ENCODE data around the gene TSPAN14. TPM values are rescaled to one million over a fixed set of nuclear protein-coding genes. Genes with fewer than 3 reads are reported as not detected.

TSPAN14 gene
- total and polyA plus RNA-seq, 10 of the 15 experiments (the other 5 are each of a cell fraction or from before 2014, with no cell fraction given): 2.5 to 31.7 (median 17.9) TPM

DNA sequence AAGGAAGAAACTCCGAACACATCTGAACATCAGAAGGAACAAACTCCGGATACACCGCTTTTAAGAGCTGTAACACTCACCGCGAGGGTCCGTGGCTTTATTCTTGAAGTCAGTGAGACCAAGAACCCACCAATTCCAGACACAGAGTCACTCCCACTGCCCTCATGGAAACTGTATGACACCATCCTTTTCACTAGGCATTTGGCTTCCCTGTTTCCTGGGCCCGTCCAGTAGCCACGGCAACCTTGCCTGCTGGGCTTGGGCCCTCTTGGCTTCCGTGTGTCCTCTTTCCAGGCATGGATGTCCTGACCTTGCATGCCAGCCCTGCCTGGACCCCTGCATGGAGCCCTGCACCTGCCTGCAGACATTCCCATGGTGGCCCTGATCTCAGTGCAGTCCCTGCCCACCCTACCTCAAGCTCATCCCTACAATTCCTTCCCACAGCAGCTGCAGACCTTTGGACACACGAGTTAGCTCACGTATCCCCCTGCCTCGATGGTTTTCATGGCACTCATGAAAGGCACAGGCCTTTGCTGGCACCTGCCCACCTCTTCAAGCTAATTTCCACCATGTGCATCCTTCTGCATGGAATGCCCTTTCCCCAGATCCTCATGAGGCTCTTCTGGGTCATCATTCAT, 90.3 kb downstream of the TSPAN14 start (continued):
- TF ChIP-seq ZZZ3 (IDR thresholded peaks at IDR 0.05; ENCODE audit: control insufficient read depth, insufficient read length, low read depth): no peak
- no peak for TF ChIP-seq CHD1 (IDR thresholded peaks at IDR 0.05; ENCODE audit: low read depth, low read length)

DNA sequence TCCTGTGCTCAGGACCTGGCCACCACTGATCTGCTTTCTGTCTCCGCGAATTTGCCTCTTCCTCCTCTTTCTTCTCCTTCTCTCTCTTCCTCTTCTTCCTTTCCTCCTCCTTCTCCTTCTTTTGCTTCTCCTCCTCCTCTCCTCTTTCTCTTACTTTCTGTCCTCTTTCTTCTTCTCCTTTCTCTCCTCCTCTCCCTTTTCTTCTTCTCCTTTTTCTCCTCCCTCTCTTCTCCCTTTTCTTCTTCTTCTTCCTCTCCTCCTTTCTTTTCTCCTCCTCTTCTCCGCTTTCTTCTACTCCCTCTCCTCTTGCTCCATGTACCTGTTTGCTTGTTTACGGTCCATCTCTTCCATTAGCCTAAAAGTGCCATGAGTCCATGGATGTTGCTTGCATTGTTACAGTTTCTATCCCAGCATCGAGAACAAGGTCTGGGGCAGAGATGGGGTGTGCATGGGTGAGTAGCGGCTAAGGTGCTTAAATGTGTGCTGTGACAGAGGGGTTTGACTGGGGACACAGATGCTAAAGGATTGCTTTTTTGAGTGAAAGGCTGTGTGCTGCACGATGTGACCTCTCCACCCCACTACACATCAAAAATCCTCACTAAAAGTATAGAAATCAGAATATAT, 91.3 kb downstream of the TSPAN14 start:
- Histone ChIP-seq H3K36me3 (ENCODE audit: control insufficient read depth in 2 of 2, insufficient read depth in 2 of 2, low read length in 1 of 2) (no peaks in the 10 kb centered on the region), H3K9me3 (replicated peaks; ENCODE audit: control insufficient read depth, insufficient read depth, low read length) (no peaks in the 10 kb centered on the region; the same call in 2 of the 3 replicates), H3K27ac (ENCODE audit: control insufficient read depth, insufficient read depth) (no peak overlapping the region), H3K9ac (ENCODE audit: control insufficient read depth, insufficient read depth, low read length) (no peak overlapping the region), H2AFZ (ENCODE audit: control insufficient read depth, low read depth, low read length) (no peak overlapping the region), H3K79me2 (ENCODE audit: control insufficient read depth, insufficient read depth, low read length) (no peaks in the 10 kb centered on the region), H3K4me1 (ENCODE audit: control insufficient read depth, insufficient read depth, low read length) (peaks cover 18% of the 10 kb centered on the region), H3K4me3 (no peak overlapping the region), H3K27me3 (replicated peaks in 1 of 2; ENCODE audit: control insufficient read depth in 2 of 2, insufficient read depth in 2 of 2, low read length in 1 of 2) (no peaks in the 10 kb centered on the region), H3K4me2 (ENCODE audit: control insufficient read depth, insufficient read depth) (no peak overlapping the region), H4K20me1 (ENCODE audit: control insufficient read depth, insufficient read depth) (no peaks in the 10 kb centered on the region)
- DNase-seq (ENCODE audit: low read depth, low spot score): no peak
- POLR2A ChIA-PET: no interaction called here
- SMC1A ChIA-PET (ENCODE audit: uncharacterized antibody, unreplicated experiment): no interaction called here
- ATAC-seq: no peak
- in situ Hi-C loops (cut with MboI): no loop called here
- no peak for FAIRE-seq
- RAD21 ChIA-PET (ENCODE audit: unreplicated experiment): no interaction called here
- intact Hi-C loops (cut with micrococcal nuclease; ENCODE audit: unreplicated experiment): no loop called here
- no TSS peak for BruUV-seq (replicated peaks)
- CTCF ChIA-PET: no interaction called here
- 72% methylated on average over 7 of the region's 7 CpGs for WGBS (ENCODE audit: insufficient coverage, insufficient replicate concordance, low lambda C conversion rate, missing lambda C conversion rate)
- TF ChIP-seq BMI1 (IDR thresholded peaks at IDR 0.05; ENCODE audit: borderline replicate concordance) (no peak), NRF1 (conservative IDR thresholded peaks at IDR 0.05; ENCODE audit: low read depth, low read length) (no peak), NKRF (conservative IDR thresholded peaks at IDR 0.05) (no peak), STAT3 (IDR thresholded peaks at IDR 0.05; ENCODE audit: low read depth, low read length) (no peak), CBX3 (IDR thresholded peaks at IDR 0.05; ENCODE audit: borderline replicate concordance, low read depth) (no peak), IKZF1 (conservative IDR thresholded peaks at IDR 0.05) (no peak), ESRRA (IDR thresholded peaks at IDR 0.05; ENCODE audit: low read length) (no peak), CREB1 (IDR thresholded peaks at IDR 0.05; ENCODE audit: low read depth) (no peak), ZNF217 (IDR thresholded peaks at IDR 0.05) (no peak), NR2F1 (conservative IDR thresholded peaks at IDR 0.05) (no peak), NFYB (IDR thresholded peaks at IDR 0.05; ENCODE audit: insufficient read depth, low read depth, low read length) (no peak), FOS (IDR thresholded peaks at IDR 0.05; ENCODE audit: borderline replicate concordance, extremely low read depth, insufficient read length) (no peak)
- TF ChIP-seq, protein P1, sequence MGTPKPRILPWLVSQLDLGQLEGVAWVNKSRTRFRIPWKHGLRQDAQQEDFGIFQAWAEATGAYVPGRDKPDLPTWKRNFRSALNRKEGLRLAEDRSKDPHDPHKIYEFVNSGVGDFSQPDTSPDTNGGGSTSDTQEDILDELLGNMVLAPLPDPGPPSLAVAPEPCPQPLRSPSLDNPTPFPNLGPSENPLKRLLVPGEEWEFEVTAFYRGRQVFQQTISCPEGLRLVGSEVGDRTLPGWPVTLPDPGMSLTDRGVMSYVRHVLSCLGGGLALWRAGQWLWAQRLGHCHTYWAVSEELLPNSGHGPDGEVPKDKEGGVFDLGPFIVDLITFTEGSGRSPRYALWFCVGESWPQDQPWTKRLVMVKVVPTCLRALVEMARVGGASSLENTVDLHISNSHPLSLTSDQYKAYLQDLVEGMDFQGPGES (IDR thresholded peaks at IDR 0.05): no peak
- TF ChIP-seq, protein P2, sequence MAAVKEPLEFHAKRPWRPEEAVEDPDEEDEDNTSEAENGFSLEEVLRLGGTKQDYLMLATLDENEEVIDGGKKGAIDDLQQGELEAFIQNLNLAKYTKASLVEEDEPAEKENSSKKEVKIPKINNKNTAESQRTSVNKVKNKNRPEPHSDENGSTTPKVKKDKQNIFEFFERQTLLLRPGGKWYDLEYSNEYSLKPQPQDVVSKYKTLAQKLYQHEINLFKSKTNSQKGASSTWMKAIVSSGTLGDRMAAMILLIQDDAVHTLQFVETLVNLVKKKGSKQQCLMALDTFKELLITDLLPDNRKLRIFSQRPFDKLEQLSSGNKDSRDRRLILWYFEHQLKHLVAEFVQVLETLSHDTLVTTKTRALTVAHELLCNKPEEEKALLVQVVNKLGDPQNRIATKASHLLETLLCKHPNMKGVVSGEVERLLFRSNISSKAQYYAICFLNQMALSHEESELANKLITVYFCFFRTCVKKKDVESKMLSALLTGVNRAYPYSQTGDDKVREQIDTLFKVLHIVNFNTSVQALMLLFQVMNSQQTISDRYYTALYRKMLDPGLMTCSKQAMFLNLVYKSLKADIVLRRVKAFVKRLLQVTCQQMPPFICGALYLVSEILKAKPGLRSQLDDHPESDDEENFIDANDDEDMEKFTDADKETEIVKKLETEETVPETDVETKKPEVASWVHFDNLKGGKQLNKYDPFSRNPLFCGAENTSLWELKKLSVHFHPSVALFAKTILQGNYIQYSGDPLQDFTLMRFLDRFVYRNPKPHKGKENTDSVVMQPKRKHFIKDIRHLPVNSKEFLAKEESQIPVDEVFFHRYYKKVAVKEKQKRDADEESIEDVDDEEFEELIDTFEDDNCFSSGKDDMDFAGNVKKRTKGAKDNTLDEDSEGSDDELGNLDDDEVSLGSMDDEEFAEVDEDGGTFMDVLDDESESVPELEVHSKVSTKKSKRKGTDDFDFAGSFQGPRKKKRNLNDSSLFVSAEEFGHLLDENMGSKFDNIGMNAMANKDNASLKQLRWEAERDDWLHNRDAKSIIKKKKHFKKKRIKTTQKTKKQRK (IDR thresholded peaks at IDR 0.05; ENCODE audit: low read depth, low read length): no peak
